Measurements from ENCODE around the gene PACSIN1. TPM values are rescaled to one million over a fixed set of nuclear protein-coding genes. Genes with fewer than 3 reads are reported as not detected.

PACSIN1 gene
- total and polyA plus RNA-seq, 4 donors: 5.8 to 34.8 (median 25.7) TPM

DNA sequence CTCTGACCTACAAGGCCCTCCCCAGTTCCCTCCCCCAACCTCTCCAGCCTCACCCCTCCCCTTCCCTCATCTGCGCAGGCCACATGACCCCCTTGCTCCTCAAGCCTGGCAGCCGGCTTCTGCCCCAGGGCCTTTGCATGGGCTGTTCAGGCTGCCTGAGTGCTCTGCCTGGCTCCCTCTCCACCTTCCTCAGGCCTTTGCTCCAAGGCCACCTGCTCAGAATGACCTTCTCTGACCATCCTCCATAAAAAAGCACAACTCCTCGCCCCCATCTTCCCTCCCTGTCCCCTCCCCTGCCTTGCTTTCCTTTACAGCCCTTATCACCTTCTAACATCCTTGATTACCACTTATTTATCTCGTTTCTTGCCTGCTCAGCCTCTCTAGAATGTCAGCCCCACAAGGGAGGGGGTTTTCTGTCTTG, 51.6 kb downstream of the PACSIN1 start:
- Histone ChIP-seq H3K4me3 (ENCODE audit: low read depth, low read length) (no peak overlapping the region), H3K9me3 (ENCODE audit: control insufficient read depth, insufficient read depth, low read length) (no peaks in the 10 kb centered on the region), H3K36me3 (ENCODE audit: control insufficient read depth, insufficient read depth, low read length) (peaks cover 3% of the 10 kb centered on the region), H3K4me1 (ENCODE audit: control insufficient read depth, insufficient read depth, low read length) (peaks cover 40% of the 10 kb centered on the region), H3K27ac (ENCODE audit: low read depth, low read length) (no peak overlapping the region), H3K27me3 (ENCODE audit: control insufficient read depth, insufficient read depth, low read length) (no peaks in the 10 kb centered on the region)
- no peak for DNase-seq (ENCODE audit: low read depth in 4 of 6, low spot score in 6 of 6)
- 83% methylated on average over 4 of the region's 4 CpGs for WGBS (ENCODE audit: insufficient coverage)

DNA sequence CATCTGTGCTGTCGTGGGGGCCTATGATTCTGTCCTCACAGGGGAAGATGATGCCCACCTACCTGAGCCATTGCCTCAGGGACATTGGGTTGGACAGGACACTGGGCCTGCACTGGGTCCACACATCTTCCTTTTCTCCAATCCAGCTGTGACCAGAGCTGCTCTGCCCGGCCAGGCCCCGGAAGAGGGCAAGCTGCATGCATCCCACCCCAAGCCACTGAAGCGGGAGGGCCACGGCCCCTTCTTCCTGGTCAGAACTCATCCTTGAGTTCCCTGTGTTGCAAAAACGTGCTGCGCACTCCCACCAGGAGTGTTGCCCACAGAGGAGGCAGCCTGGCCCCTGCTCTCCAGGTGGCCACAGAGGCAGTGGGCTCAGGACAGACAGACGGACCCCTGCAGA, 52.1 kb downstream of the PACSIN1 start:
- no peaks in the 10 kb centered on the region for H3K9me3 ChIP-seq (ENCODE audit: control insufficient read depth, insufficient read depth, low read length)
- DNase-seq (ENCODE audit: low read depth in 4 of 6, low spot score in 6 of 6): no peak
- H3K4me1 ChIP-seq (ENCODE audit: control insufficient read depth, insufficient read depth, low read length): peaks cover 40% of the 10 kb centered on the region
- peaks cover 3% of the 10 kb centered on the region for H3K36me3 ChIP-seq (ENCODE audit: control insufficient read depth, insufficient read depth, low read length)
- no peak overlapping the region for H3K4me3 ChIP-seq (ENCODE audit: low read depth, low read length)
- 83% methylated on average over 8 of the region's 8 CpGs for WGBS (ENCODE audit: insufficient coverage)
- H3K27ac ChIP-seq (ENCODE audit: low read depth, low read length): no peak overlapping the region
- no peaks in the 10 kb centered on the region for H3K27me3 ChIP-seq (ENCODE audit: control insufficient read depth, insufficient read depth, low read length)

DNA sequence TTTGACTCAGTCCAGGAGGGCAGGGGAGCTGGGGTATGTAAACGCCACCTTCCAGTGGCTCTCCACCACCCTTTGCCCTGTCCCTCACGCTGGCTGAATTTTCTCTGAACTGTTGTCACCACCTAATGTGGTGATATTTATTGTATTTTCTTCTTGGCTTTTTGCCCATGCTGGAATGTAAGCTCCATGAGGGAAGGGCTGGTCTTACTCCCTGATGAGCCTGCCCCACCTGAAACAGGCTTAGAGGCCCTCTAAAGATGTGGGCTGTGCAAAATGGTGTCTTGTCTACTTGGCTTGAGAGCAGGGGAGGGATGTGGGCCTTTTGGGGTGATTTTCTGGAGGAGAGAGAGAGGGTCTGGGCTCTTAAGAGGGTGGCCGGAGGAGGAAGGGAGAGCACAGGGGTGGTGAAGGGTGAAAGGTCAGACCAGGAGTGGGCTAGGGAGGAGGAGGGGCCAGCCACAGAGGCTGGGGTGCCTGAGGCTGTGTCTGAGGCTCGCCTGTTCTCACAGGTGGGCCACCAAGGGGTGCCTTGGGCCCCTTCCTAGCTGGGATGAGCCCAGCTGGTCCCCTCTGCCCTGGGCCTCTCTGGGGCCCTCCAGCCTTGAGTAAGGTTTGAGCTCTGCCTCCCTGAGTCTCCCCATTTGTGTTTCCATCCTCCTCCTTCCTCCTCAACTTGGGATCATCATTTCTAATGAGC, 52.9 kb downstream of the PACSIN1 start:
- no peak overlapping the region for H3K27ac ChIP-seq (ENCODE audit: low read depth, low read length)
- no peak for DNase-seq (ENCODE audit: low read depth in 4 of 6, low spot score in 6 of 6)
- H3K4me3 ChIP-seq (ENCODE audit: low read depth, low read length): no peak overlapping the region
- peaks cover 33% of the 10 kb centered on the region for H3K4me1 ChIP-seq (ENCODE audit: control insufficient read depth, insufficient read depth, low read length)
- peaks cover 3% of the 10 kb centered on the region for H3K36me3 ChIP-seq (ENCODE audit: control insufficient read depth, insufficient read depth, low read length)
- no peaks in the 10 kb centered on the region for H3K9me3 ChIP-seq (ENCODE audit: control insufficient read depth, insufficient read depth, low read length)
- 82% methylated on average over 1 of the region's 4 CpGs for WGBS (ENCODE audit: insufficient coverage)
- H3K27me3 ChIP-seq (ENCODE audit: control insufficient read depth, insufficient read depth, low read length): no peaks in the 10 kb centered on the region

DNA sequence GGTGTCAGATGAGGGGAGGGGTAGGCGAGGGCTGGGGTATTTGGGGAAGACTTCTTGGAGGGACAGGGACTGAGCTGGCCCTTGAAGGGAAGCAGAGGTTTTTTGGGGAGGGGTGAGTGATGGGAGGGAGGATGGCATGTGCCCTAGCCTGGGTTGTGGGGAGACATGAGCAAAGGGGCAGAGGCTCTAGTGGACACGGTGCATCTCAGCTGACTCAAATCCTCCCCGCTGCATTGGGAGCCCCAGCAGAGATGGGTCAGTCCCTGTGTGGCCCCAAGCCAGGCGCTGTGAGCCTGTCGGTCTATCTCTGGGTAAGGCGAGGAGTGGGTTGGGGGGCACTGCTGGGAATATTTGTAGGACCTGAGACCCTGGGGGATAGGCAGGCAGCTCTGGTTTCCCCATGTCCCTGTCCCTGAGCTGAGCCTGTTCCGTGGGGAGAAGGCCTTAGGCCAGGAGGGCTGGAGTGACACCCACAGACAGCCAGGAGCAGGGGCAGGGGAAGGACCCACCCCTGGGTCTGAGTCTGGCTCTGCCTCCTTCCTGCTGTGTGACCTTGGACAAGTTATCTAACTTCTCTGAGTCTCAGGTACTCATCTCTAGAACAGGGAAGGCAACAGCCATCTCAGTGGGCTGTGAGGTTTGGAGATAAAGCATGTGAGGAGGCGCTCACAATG, 54.2 kb downstream of the PACSIN1 start:
- no peak overlapping the region for H3K27ac ChIP-seq (ENCODE audit: low read depth, low read length)
- 88% methylated on average over 8 of the region's 8 CpGs for WGBS (ENCODE audit: insufficient coverage)
- DNase-seq (ENCODE audit: low read depth in 4 of 6, low spot score in 6 of 6): no peak

DNA sequence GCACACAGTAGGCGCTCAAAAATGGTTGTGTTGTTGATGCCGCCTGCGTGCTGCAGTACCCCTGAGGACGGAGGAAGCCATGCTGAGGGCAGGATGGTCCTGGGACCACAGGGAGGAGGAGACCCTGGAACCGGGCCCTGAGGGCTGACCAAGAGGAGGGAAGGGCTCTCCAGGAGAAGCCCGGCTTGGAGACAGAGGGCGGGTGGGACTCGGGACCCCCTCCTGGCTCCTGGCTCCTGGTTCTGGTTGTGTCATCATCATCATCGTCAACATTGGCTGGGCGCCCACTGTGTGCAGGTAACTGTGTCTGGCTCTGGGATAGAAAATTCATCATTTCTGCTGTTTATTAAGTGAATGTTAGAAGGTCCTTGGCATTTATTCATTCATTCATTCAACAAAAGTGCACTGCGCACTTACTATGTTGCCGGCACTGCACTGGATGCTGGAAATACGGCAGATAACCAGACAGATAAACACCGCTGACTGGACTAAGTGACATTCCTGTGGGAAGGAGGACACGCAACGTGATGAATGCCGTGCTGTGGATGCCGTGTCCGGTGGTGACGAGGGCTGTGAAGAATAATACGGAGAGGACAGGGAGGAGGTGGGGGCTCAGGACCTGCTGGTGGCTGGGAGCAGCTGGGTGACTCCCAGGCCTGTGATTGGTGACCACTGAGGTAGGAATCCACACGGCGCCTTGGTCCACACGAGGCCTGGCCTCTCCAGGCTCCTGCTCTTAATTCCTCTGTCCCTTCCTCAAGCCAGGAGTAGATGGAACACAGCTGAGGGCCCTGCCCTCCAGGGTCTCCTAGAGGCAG, 55.0 kb downstream of the PACSIN1 start:
- Histone ChIP-seq H3K27ac (ENCODE audit: low read depth, low read length) (no peak overlapping the region), H3K4me1 (ENCODE audit: control insufficient read depth, insufficient read depth, low read length) (peaks cover 20% of the 10 kb centered on the region), H3K4me3 (ENCODE audit: low read depth, low read length) (no peak overlapping the region), H3K27me3 (ENCODE audit: control insufficient read depth, insufficient read depth, low read length) (no peaks in the 10 kb centered on the region), H3K36me3 (ENCODE audit: control insufficient read depth, insufficient read depth, low read length) (peaks cover 3% of the 10 kb centered on the region), H3K9me3 (ENCODE audit: control insufficient read depth, insufficient read depth, low read length) (no peaks in the 10 kb centered on the region)
- 88% methylated on average over 22 of the region's 24 CpGs for WGBS (ENCODE audit: insufficient coverage)
- DNase-seq (ENCODE audit: low read depth in 4 of 6, low spot score in 6 of 6): no peak

More for the DNA sequence above, 54.2 kb downstream of the PACSIN1 start:
- peaks cover 20% of the 10 kb centered on the region for H3K4me1 ChIP-seq (ENCODE audit: control insufficient read depth, insufficient read depth, low read length)
- peaks cover 3% of the 10 kb centered on the region for H3K36me3 ChIP-seq (ENCODE audit: control insufficient read depth, insufficient read depth, low read length)
- no peak overlapping the region for H3K4me3 ChIP-seq (ENCODE audit: low read depth, low read length)
- no peaks in the 10 kb centered on the region for H3K9me3 ChIP-seq (ENCODE audit: control insufficient read depth, insufficient read depth, low read length)
- no peaks in the 10 kb centered on the region for H3K27me3 ChIP-seq (ENCODE audit: control insufficient read depth, insufficient read depth, low read length)

DNA sequence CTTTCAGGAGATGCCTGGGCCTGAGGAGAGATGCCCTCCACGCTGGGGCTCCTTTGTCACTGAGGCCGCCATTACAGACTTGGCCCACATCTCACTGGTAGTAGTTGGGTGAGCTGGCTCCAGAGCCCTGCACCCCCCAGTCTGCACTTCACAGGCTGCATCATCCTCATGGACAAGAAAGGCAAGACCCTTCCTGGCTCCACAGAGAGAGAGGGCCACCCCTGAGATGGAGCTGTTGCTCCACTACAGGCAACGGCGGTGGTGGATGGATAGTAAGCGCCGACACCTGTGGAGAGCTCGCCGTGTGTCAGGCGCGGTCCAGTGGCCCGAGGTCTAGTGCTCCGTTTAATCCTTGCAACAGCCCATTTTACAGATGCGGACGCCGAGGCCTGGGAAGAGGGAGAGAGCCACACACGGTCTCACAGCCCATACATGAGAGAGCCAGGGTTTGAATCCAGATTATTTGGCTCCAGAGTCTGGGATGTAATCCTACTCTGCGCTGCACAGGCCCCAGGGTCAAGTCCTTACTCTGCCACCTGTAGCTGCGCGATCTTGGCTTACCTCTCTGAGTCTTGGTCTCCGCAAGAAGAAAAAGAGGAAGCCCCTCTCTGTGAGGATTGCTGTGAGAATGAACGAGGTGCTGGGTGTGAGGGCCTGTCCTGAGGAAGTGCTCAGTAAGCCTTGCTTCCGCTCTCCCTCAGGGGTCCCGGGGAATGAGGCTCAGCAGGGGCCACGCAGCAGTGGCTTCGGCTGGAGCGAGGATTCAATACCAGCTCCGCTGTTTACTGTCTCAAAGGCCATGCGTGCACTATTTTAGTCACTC, 55.8 kb downstream of the PACSIN1 start:
- H3K36me3 ChIP-seq (ENCODE audit: control insufficient read depth, insufficient read depth, low read length): peaks cover 3% of the 10 kb centered on the region
- no peak overlapping the region for H3K4me3 ChIP-seq (ENCODE audit: low read depth, low read length)
- H3K27me3 ChIP-seq (ENCODE audit: control insufficient read depth, insufficient read depth, low read length): no peaks in the 10 kb centered on the region
- WGBS (ENCODE audit: insufficient coverage): 83% methylated on average over 27 of the region's 28 CpGs
- H3K4me1 ChIP-seq (ENCODE audit: control insufficient read depth, insufficient read depth, low read length): peaks cover 20% of the 10 kb centered on the region
- H3K27ac ChIP-seq (ENCODE audit: low read depth, low read length): no peak overlapping the region
- H3K9me3 ChIP-seq (ENCODE audit: control insufficient read depth, insufficient read depth, low read length): no peaks in the 10 kb centered on the region
- DNase-seq (ENCODE audit: low read depth in 4 of 6, low spot score in 6 of 6): no peak

DNA sequence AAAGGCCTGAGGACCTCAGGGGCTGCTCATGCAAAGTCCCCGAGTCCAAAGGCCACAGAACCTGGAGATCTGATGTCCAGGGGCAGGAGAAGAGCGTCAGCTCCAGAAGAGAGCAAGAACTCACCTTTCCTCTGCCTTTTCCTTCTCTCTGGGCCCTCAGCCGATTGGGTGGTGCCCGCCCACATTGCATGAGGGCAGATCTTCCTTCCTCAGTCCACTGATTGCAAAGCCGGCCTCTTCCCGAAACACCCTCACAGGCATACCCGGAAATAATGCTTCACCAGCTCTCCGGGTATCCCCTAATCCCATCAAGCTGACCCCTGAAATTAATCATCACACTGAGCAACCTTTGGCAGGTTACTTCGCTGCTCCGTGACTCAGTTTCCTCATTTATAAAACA, 56.9 kb downstream of the PACSIN1 start:
- DNase-seq (ENCODE audit: low read depth in 4 of 6, low spot score in 6 of 6): no peak
- Histone ChIP-seq H3K9me3 (ENCODE audit: control insufficient read depth, insufficient read depth, low read length) (no peaks in the 10 kb centered on the region), H3K36me3 (ENCODE audit: control insufficient read depth, insufficient read depth, low read length) (peaks cover 3% of the 10 kb centered on the region), H3K4me1 (ENCODE audit: control insufficient read depth, insufficient read depth, low read length) (peaks cover 21% of the 10 kb centered on the region), H3K4me3 (ENCODE audit: low read depth, low read length) (no peak overlapping the region), H3K27ac (ENCODE audit: low read depth, low read length) (no peak overlapping the region), H3K27me3 (ENCODE audit: control insufficient read depth, insufficient read depth, low read length) (no peaks in the 10 kb centered on the region)
- 86% methylated on average over 10 of the region's 10 CpGs for WGBS (ENCODE audit: insufficient coverage)

DNA sequence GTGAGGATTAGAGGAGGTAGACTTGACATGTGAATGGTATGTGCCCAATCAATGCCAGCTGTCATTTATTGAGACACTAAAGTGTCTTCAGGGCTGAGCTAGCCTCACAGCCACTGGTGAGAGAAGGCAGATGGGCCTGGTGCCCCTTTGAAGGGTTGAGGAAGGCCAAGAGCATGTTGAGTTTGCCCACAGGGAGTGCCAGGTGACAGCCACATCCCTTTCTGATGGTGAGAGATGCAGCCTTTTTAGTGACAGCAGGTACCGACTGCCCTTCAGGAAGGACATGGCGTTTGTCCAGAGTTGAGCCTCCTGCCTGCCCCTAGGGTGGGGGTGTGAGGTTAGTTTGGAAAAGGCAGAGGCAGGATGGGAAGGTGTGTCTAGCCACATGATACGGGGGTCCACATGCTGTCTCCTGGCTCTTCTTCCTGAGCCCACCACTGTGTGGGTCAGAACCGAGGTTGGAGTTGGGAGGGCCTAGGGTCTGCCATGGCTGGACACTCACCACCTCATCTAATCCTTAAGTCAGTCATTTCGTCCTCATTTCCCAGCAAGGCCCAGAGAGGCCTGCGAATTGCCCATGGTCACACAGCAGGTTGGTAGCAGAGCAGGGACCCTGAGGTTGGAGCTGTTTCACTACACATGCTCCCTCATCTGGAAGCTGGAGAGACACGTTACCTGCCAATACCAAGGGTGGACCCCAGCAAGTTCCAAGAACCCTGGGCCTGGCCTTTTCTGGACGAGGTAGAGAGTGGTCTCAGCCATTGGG, 57.7 kb downstream of the PACSIN1 start:
- no peak overlapping the region for H3K4me3 ChIP-seq (ENCODE audit: low read depth, low read length)
- peaks cover 21% of the 10 kb centered on the region for H3K4me1 ChIP-seq (ENCODE audit: control insufficient read depth, insufficient read depth, low read length)
- H3K36me3 ChIP-seq (ENCODE audit: control insufficient read depth, insufficient read depth, low read length): no peaks in the 10 kb centered on the region
- no peak for DNase-seq (ENCODE audit: low read depth in 4 of 6, low spot score in 6 of 6)
- H3K27ac ChIP-seq (ENCODE audit: low read depth, low read length): no peak overlapping the region
- 76% methylated on average over 7 of the region's 8 CpGs for WGBS (ENCODE audit: insufficient coverage)
- H3K27me3 ChIP-seq (ENCODE audit: control insufficient read depth, insufficient read depth, low read length): no peaks in the 10 kb centered on the region
- no peaks in the 10 kb centered on the region for H3K9me3 ChIP-seq (ENCODE audit: control insufficient read depth, insufficient read depth, low read length)
